22Rv1 (cell line): ENCODE results near the gene ENTPD3.

ENCODE experiments used
- ZFX ChIP-seq: fragments of 450-650 bp; IDR thresholded peaks from 2 replicates; pipeline ENCODE4 v1.6.1; 2017; ENCODE audit warnings: antibody characterized with exemption, borderline replicate concordance
- TF ChIP-seq, protein P1 (sequence below): fragments of 450-650 bp; IDR thresholded peaks from 2 replicates; pipeline ENCODE4 v1.5.1; 2017; ENCODE audit warnings: mild to moderate bottlenecking

DNA sequence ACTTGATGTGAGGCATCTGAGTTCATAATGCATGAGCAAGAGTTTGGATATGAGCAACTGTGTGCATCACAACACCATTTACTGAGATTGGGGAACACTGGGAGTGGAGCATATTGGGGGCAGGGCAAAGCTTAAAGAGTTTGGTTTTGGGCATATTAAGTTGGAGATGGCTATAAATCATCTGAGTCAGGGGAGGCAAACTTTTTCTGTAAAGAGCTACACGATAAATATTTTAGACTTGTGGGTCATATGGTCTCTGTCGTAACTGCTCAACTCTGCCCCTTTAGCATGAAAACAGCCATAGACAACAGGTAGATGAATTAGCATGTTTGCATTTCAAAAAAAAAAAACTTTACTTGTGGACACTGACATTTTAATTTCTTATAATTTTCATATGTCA is 20.0 kb downstream of the ENTPD3 start:
- TF ChIP-seq, protein P1, sequence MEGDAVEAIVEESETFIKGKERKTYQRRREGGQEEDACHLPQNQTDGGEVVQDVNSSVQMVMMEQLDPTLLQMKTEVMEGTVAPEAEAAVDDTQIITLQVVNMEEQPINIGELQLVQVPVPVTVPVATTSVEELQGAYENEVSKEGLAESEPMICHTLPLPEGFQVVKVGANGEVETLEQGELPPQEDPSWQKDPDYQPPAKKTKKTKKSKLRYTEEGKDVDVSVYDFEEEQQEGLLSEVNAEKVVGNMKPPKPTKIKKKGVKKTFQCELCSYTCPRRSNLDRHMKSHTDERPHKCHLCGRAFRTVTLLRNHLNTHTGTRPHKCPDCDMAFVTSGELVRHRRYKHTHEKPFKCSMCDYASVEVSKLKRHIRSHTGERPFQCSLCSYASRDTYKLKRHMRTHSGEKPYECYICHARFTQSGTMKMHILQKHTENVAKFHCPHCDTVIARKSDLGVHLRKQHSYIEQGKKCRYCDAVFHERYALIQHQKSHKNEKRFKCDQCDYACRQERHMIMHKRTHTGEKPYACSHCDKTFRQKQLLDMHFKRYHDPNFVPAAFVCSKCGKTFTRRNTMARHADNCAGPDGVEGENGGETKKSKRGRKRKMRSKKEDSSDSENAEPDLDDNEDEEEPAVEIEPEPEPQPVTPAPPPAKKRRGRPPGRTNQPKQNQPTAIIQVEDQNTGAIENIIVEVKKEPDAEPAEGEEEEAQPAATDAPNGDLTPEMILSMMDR = no peak
- no peak for TF ChIP-seq ZFX
